Lung (tissue), 12 donors: Measurements from ENCODE around the gene HIPK2. TPM values are rescaled to one million over a fixed set of nuclear protein-coding genes. Genes with fewer than 3 reads are reported as not detected.

ENCODE experiments used
- ATAC-seq: fragments of 200-7000 bp; cut with Tn5 transposase; one replicate; pipeline ENCODE4 v1.9.1; 2020; ENCODE audit warnings: moderate number of reproducible peaks; ENCODE audit not compliant: insufficient read depth, low FRiP score
- DNase-seq, 3 donors: peaks; one replicate each; pipeline ENCODE4 v3.0.0-alpha.2; 2013 to 2017
- H3K27ac ChIP-seq, 2 donors: one replicate each; pipeline ENCODE4 v1.5.1; 2013; ENCODE audit warnings: mild to moderate bottlenecking in 2 of 2, moderate library complexity in 2 of 2, control low read depth in 1 of 2, inconsistent platforms in 1 of 2, low read depth in 1 of 2, low read length in 1 of 2
- H3K27me3 ChIP-seq, 3 donors: one replicate each; pipeline ENCODE4 v1.5.1; 2013; ENCODE audit warnings: low read length in 2 of 3; ENCODE audit not compliant: control insufficient read depth in 3 of 3, insufficient read depth in 3 of 3
- H3K36me3 ChIP-seq, 4 donors: one replicate each; pipeline ENCODE4 v1.5.1; 2013; ENCODE audit warnings: low read length in 4 of 4, mild to moderate bottlenecking in 1 of 4, moderate library complexity in 1 of 4; ENCODE audit not compliant: control insufficient read depth in 4 of 4, insufficient read depth in 4 of 4
- H3K4me1 ChIP-seq, 5 donors: one replicate each; pipeline ENCODE4 v1.5.1; 2013; ENCODE audit warnings: low read length in 5 of 5, mild to moderate bottlenecking in 2 of 5, moderate library complexity in 1 of 5; ENCODE audit not compliant: control insufficient read depth in 5 of 5, insufficient read depth in 5 of 5
- H3K4me3 ChIP-seq: one replicate; pipeline ENCODE4 v1.5.1; 2013; ENCODE audit warnings: mild to moderate bottlenecking, control low read depth, moderate library complexity
- H3K9ac ChIP-seq, 2 donors: one replicate each; pipeline ENCODE4 v1.5.1; 2013; ENCODE audit warnings: low read length in 2 of 2, control low read depth in 1 of 2; ENCODE audit not compliant: insufficient read depth in 1 of 2
- H3K9me3 ChIP-seq, 4 donors: one replicate each; pipeline ENCODE4 v1.5.1; 2013; ENCODE audit warnings: low read length in 3 of 4, mild to moderate bottlenecking in 1 of 4, moderate library complexity in 1 of 4; ENCODE audit not compliant: control insufficient read depth in 4 of 4, insufficient read depth in 3 of 4
- WGBS, 2 donors: extraction: QIAGEN DNeasy Blood & Tissue Kit; methylation state at CpG; one replicate each; pipeline ENCODE4 v1.1.7; 2013; 5-methylcytosine and 5-hydroxymethylcytosine counted together
- polyA plus RNA-seq, 2 donors: library from polyadenylated mRNA; stranded (reverse); fragments of 200-250 nt; gene quantifications; one replicate each; pipeline ENCODE4 v1.2.1, GENCODE V29; 2013
- total RNA-seq, 2 donors: library from RNA; depleted of rRNA in 1 of 2; stranded (reverse); fragments of >200 nt in 1 of 2; gene quantifications; one replicate each; pipeline ENCODE4 v1.2.1, GENCODE V29; 2014 to 2021
- TF ChIP-seq, protein P1 (sequence below): IDR thresholded peaks from 2 replicates; pipeline ENCODE4 v1.5.1; 2012; ENCODE audit warnings: mild to moderate bottlenecking; ENCODE audit errors: control extremely low read depth, extremely low read depth
- donor health status: control.
- donor health status: control.
- donor health status: Bipolar disorder and iron deficiency.
- donor health status: healthy.
- donor health status: DM: yes; HTN: yes; CAD: no.

Gene HIPK2
- total and polyA plus RNA-seq, 4 donors = 8.7 to 65.1 (median 18.3) TPM

DNA sequence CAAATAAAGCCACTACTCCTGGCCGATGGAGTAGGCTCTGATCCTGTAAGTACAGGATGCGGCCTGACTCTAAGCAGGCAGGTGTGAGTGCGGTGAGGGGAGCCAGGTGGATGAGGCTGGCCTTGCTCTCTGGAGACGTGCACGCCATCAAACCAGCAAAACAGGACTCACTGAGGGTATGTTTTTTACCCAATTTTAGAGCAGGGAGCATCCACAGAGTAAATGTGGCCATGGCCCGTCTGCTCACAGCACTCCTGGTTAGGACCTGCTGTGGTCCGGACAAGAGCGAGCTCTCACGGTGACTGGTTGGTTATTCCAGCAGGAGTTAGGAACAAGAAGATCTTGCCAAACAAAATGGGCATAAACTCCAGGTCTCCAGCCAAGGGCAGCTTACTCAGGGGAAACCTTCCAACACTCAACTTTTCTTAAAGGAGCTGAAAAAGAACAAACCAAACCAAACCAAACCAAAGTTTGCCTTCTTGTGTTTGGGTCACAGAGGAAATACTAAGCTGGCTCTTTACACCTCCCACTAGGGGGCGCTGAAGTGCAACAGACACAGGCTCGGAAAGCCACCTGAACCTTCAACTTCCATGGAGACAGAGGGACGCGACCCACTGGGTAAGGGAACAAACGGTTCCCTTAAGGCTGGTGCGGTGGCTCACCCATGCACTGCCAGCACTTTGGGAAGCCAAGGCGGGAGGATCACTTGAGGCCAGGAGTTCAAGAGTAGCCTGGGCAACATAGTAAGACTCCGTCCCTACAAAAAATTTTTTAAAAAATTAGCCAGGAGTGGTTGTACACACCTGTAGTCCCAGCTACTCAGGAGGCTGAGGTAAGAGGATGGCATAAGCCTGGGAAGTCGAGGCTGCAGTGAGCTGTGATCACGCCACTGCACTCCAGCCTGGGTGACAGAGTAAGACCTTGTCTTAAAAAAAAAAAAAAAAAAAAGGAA, 131.9 kb downstream of the HIPK2 start:
- peaks cover 0 to 17% (median 0%) of the 10 kb centered on the region in 5 donors for H3K4me1 ChIP-seq
- DNase-seq (peak; percentile 84 to 88 (median 87)), ATAC-seq (peak; percentile 76)
- 58 to 60% methylated on average over 19 of the region's 19 CpGs for WGBS, 2 donors
- peaks cover 0 to 21% (median 6%) of the 10 kb centered on the region in 4 donors for H3K36me3 ChIP-seq
- H3K27ac ChIP-seq = peak overlapping the region in 1 of 2 donors; percentile 48
- no peak overlapping the region for H3K4me3 ChIP-seq
- no peaks in the 10 kb centered on the region for H3K9me3 ChIP-seq
- H3K27me3 ChIP-seq = no peaks in the 10 kb centered on the region
- TF ChIP-seq, protein P1, sequence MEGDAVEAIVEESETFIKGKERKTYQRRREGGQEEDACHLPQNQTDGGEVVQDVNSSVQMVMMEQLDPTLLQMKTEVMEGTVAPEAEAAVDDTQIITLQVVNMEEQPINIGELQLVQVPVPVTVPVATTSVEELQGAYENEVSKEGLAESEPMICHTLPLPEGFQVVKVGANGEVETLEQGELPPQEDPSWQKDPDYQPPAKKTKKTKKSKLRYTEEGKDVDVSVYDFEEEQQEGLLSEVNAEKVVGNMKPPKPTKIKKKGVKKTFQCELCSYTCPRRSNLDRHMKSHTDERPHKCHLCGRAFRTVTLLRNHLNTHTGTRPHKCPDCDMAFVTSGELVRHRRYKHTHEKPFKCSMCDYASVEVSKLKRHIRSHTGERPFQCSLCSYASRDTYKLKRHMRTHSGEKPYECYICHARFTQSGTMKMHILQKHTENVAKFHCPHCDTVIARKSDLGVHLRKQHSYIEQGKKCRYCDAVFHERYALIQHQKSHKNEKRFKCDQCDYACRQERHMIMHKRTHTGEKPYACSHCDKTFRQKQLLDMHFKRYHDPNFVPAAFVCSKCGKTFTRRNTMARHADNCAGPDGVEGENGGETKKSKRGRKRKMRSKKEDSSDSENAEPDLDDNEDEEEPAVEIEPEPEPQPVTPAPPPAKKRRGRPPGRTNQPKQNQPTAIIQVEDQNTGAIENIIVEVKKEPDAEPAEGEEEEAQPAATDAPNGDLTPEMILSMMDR = peak; percentile 90
- no peak overlapping the region for H3K9ac ChIP-seq

- Histone ChIP-seq H3K27me3 (no peaks in the 10 kb centered on the region), H3K4me1 (peaks cover 0 to 13% (median 0%) of the 10 kb centered on the region in 5 donors), H3K4me3 (no peak overlapping the region), H3K36me3 (peaks cover 0 to 21% (median 6%) of the 10 kb centered on the region in 4 donors), H3K9ac (no peak overlapping the region), H3K9me3 (no peaks in the 10 kb centered on the region), H3K27ac (no peak overlapping the region)
- ATAC-seq (no peak), DNase-seq (no peak)
- TF ChIP-seq, protein P1 = no peak
- 83 to 86% methylated on average over 6 of the region's 6 CpGs for WGBS, 2 donors
Observed at GRCh38 chr7:139643951-139644585, 133.7 kb downstream of the HIPK2 start.

DNA sequence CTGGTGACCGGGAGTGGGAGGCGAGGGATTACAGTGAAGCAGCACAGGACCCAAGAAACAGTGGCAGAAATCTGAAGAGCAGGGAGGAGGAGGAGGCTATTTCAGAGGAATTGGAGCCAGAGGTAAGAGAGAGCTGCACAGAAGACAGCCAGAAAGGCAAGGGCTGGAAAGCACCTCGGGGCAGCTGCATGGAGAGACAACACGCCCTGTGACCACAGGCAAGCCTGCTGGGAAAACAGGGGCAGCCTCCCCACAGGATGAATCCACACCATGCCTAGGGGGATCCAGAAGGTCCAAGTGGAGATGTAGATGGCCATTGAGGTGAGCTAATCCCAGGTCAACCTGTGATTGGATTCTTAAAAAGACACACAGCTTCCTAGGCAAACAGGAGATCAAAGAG, 135.5 kb downstream of the HIPK2 start:
- no peaks in the 10 kb centered on the region for H3K27me3 ChIP-seq
- no peak overlapping the region for H3K4me3 ChIP-seq
- DNase-seq (no peak), ATAC-seq (no peak)
- no peak overlapping the region for H3K9ac ChIP-seq
- peaks cover 0 to 21% (median 7%) of the 10 kb centered on the region in 4 donors for H3K36me3 ChIP-seq
- no peak overlapping the region for H3K27ac ChIP-seq
- TF ChIP-seq, protein P1 = no peak
- H3K9me3 ChIP-seq = no peaks in the 10 kb centered on the region
- H3K4me1 ChIP-seq = peaks cover 0 to 11% (median 0%) of the 10 kb centered on the region in 5 donors
- 86 to 91% methylated on average over 4 of the region's 4 CpGs for WGBS, 2 donors
